H7 (cell line): ENCODE measurements around the gene THSD4. TPM values are rescaled to one million over a fixed set of nuclear protein-coding genes. Genes with fewer than 3 reads are reported as not detected.

Experiments used
- DNase-seq: peaks from one replicate; pipeline ENCODE4 v3.0.0; 2012
- H3K27me3 ChIP-seq: 2 replicates; pipeline ENCODE4 v1.6.0; 2011; ENCODE audit warnings: mild to moderate bottlenecking, low read length; ENCODE audit not compliant: control insufficient read depth, insufficient read depth
- H3K36me3 ChIP-seq: replicated peaks from 2 replicates; pipeline ENCODE4 v1.5.1; 2011; ENCODE audit warnings: low read length; ENCODE audit not compliant: control insufficient read depth, insufficient read depth
- H3K4me3 ChIP-seq: 2 replicates; pipeline ENCODE4 v1.5.1; 2011; ENCODE audit warnings: low read depth, mild to moderate bottlenecking, control low read depth, low read length, moderate library complexity; ENCODE audit not compliant: insufficient read depth
- total RNA-seq: library from RNA; depleted of rRNA; stranded (reverse); fragments of >200 nt; shearing (Covaris generic); gene quantifications from 2 replicates; pipeline ENCODE4 v1.2.3, GENCODE V29; 2014

Gene THSD4
- total RNA-seq, 1 experiment from 2014 or later: 3.9 TPM

DNA sequence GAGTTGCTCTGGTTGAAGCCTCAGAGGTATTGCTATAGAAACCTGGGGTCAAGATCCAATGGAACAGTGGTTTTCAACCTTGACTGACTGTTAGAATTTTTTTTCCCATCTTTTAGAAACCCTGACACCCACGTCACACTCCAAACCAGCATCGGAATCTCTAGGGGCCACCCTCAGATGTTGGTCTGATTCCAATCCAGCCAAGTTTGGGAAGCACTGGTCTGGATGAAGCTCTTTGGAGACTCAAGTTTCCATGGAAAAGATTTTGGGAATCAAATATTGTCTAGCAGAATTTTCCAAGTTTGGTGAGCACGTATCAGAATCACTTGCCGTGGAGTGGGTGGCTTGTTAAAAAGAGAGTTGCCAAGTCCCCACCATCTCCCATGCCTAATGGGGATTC is 103.8 kb downstream of the THSD4 start:
- DNase-seq: no peak
- no peaks in the 10 kb centered on the region for H3K36me3 ChIP-seq

GRCh38 chr15:71219645-71220044 is 104.4 kb downstream of the THSD4 start:
- DNase-seq: no peak
- no peaks in the 10 kb centered on the region for H3K36me3 ChIP-seq
- H3K27me3 ChIP-seq: no peaks in the 10 kb centered on the region
- no peak overlapping the region for H3K4me3 ChIP-seq

More for the DNA sequence above, 103.8 kb downstream of the THSD4 start:
- Histone ChIP-seq H3K4me3 (no peak overlapping the region), H3K27me3 (no peaks in the 10 kb centered on the region)

GRCh38 chr15:71220828-71221227 is 105.6 kb downstream of the THSD4 start:
- Histone ChIP-seq H3K27me3 (no peaks in the 10 kb centered on the region), H3K4me3 (no peak overlapping the region), H3K36me3 (no peaks in the 10 kb centered on the region)
- DNase-seq: no peak

GRCh38 chr15:71221417-71221816 is 106.1 kb downstream of the THSD4 start:
- DNase-seq: no peak
- Histone ChIP-seq H3K36me3 (no peaks in the 10 kb centered on the region), H3K27me3 (no peaks in the 10 kb centered on the region), H3K4me3 (no peak overlapping the region)

- no peak for DNase-seq
- no peaks in the 10 kb centered on the region for H3K27me3 ChIP-seq
- no peaks in the 10 kb centered on the region for H3K36me3 ChIP-seq
- no peak overlapping the region for H3K4me3 ChIP-seq
These were observed 108.2 kb downstream of the THSD4 start for GRCh38 chr15:71223516-71223915.

GRCh38 chr15:71224024-71224423 is 108.8 kb downstream of the THSD4 start:
- Histone ChIP-seq H3K4me3 (no peak overlapping the region), H3K36me3 (no peaks in the 10 kb centered on the region), H3K27me3 (no peaks in the 10 kb centered on the region)
- DNase-seq: no peak

DNA sequence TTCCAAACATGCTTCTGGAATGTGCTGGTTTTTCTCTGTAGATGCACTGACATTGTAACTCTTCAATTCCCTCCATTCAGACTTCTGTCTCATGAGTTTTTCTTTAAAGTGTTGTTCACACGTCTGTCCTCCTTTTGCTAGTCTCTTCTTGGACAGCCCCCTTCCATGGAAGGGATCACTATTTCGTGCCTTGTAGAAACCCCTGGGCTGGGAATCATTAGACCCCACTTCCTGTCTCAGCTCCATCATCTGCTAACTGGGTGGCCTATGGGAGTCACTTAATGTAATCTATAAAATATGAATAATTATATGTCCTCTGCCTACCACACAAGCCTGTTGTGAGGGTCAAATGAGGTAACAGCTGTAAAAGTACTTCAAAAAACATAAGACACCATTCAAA is 110.6 kb downstream of the THSD4 start:
- DNase-seq: no peak
- Histone ChIP-seq H3K36me3 (no peaks in the 10 kb centered on the region), H3K27me3 (no peaks in the 10 kb centered on the region), H3K4me3 (no peak overlapping the region)

- H3K27me3 ChIP-seq: no peaks in the 10 kb centered on the region
- no peak for DNase-seq
These were observed 111.5 kb downstream of the THSD4 start for GRCh38 chr15:71226536-71227455.

GRCh38 chr15:71228403-71228802 is 113.1 kb downstream of the THSD4 start:
- no peak overlapping the region for H3K4me3 ChIP-seq
- no peak for DNase-seq
- H3K36me3 ChIP-seq: no peaks in the 10 kb centered on the region
- no peaks in the 10 kb centered on the region for H3K27me3 ChIP-seq

More at GRCh38 chr15:71226536-71227455, 111.5 kb downstream of the THSD4 start:
- Histone ChIP-seq H3K36me3 (no peaks in the 10 kb centered on the region), H3K4me3 (no peak overlapping the region)

- no peaks in the 10 kb centered on the region for H3K27me3 ChIP-seq
- no peak overlapping the region for H3K4me3 ChIP-seq
- no peak for DNase-seq
- no peaks in the 10 kb centered on the region for H3K36me3 ChIP-seq
These were observed 115.0 kb downstream of the THSD4 start for GRCh38 chr15:71230303-71230702.

DNA sequence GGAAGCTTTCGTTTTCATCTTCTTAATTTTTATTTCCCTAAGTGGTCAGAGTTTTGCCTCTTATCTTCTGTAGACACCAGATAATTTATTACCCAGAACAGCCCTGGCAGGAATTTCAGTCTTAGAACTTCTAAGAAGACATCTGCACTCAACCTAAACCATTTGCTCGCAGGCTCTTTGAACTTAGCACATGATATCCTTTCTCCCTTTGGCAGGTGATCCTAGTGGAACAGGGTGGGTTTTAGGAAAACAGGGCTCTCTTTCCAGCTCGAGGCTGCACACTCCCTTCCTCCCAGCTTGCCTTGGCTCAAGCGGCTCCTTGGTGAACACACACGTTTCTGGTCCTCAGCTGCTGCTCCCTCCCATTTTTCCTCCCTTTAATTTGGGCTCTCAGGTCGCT is 116.5 kb downstream of the THSD4 start:
- no peak for DNase-seq
- H3K36me3 ChIP-seq: no peaks in the 10 kb centered on the region
- no peak overlapping the region for H3K4me3 ChIP-seq
- H3K27me3 ChIP-seq: no peaks in the 10 kb centered on the region

- Histone ChIP-seq H3K27me3 (no peaks in the 10 kb centered on the region), H3K4me3 (no peak overlapping the region), H3K36me3 (no peaks in the 10 kb centered on the region)
- DNase-seq: no peak
These were observed 117.1 kb downstream of the THSD4 start for GRCh38 chr15:71232411-71232810.

DNA sequence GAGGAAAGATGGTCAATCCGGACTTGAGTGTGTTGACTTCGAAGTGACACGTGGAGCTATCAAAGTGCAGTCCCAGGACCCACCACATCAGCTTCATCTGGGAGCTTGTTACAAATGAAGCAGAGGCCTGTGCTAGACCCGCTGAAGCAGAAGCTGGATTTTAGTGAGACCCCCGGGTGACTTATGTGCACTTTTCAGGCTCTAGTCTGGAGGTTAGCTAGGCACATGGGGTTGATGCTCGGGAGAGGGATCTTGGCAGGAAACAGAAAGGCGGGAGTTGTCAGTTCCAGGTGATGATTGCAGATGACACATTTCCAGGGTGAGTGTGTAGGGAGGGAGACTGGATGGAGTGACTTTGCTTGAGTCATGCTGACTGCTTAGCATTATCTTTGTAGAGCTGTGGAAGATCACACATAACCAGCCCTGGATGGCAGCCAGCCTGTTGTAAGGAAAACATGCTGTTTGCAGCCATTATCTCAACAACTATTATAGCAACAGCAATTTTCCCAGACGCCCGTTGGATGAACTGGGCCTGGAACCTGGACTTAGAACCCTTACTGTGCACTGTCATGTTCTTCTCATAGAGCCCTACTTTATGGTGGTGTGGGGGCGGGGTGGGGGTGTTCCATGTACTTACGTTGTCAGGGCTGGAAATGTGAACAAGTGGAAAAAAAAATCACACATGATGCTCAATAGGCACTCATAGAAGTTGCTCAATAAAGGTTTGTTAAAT is 122.4 kb downstream of the THSD4 start:
- H3K4me3 ChIP-seq: no peak overlapping the region

DNA sequence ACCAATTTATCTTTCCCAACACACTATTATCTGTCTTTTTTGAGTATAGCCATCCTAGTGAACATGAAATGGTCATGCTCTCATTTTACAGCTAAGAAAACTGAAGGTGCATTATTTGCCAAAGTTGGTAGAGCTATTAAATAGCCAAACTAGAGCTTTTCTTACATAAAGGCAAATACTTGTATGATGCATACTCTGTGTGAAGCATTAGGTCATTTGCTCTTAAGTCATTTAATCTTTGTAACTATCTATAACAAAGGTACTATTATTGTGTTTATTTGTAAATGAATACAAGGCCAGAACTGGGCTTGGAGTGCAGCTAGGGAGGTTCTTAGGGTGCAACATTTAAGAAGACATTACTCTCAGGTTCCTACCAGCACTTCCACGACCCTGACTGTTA is 123.7 kb downstream of the THSD4 start:
- H3K4me3 ChIP-seq: no peak overlapping the region
- no peaks in the 10 kb centered on the region for H3K36me3 ChIP-seq
- DNase-seq: no peak
- H3K27me3 ChIP-seq: no peaks in the 10 kb centered on the region

More for the DNA sequence above, 122.4 kb downstream of the THSD4 start:
- no peak for DNase-seq
- no peaks in the 10 kb centered on the region for H3K27me3 ChIP-seq
- H3K36me3 ChIP-seq: no peaks in the 10 kb centered on the region
